Measurements from ENCODE around the gene GLRX5.

DNA sequence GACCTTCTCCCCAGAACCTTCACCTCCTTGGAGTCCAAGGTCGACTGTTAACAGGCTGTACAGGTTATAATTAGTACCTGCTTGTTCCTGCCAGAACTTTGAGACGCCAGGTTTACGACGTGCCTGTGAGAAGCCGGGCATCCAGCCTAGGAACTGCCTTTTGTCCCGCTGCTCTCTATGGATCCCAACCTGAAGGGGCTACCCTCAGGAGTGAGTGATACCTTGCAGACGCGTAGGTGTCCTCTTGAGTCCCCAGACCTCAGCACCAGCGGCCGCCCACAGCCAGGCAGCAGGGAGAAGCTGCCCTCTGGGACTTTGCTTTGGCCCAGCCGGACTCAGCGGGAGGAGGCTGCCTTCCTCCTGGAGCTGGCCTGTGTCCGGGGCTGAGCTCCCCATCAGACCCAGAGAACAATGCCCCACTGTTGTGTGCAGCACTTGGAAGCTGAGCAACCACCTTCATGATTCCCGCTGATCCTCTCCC, 34.6 kb upstream of the GLRX5 start:
- TF ChIP-seq, protein P1, sequence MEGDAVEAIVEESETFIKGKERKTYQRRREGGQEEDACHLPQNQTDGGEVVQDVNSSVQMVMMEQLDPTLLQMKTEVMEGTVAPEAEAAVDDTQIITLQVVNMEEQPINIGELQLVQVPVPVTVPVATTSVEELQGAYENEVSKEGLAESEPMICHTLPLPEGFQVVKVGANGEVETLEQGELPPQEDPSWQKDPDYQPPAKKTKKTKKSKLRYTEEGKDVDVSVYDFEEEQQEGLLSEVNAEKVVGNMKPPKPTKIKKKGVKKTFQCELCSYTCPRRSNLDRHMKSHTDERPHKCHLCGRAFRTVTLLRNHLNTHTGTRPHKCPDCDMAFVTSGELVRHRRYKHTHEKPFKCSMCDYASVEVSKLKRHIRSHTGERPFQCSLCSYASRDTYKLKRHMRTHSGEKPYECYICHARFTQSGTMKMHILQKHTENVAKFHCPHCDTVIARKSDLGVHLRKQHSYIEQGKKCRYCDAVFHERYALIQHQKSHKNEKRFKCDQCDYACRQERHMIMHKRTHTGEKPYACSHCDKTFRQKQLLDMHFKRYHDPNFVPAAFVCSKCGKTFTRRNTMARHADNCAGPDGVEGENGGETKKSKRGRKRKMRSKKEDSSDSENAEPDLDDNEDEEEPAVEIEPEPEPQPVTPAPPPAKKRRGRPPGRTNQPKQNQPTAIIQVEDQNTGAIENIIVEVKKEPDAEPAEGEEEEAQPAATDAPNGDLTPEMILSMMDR (IDR thresholded peaks at IDR 0.05; ENCODE audit: low read depth, low read length), result no peak
- TF ChIP-seq POLR2A (IDR thresholded peaks at IDR 0.05; ENCODE audit: extremely low read depth, insufficient read length), result no peak
- TF ChIP-seq, protein P2, sequence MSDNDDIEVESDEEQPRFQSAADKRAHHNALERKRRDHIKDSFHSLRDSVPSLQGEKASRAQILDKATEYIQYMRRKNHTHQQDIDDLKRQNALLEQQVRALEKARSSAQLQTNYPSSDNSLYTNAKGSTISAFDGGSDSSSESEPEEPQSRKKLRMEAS (IDR thresholded peaks at IDR 0.05; ENCODE audit: low read depth, low read length), result no peak

All from NB4 (cell line).